Amniotic epithelial cell (primary cell): ENCODE data around the gene PDE8B.

Source experiments
- DNase-seq: peaks from one replicate; pipeline ENCODE4 v3.0.0-alpha.2; 2010; ENCODE audit warnings: low read depth

PDE8B gene

DNA sequence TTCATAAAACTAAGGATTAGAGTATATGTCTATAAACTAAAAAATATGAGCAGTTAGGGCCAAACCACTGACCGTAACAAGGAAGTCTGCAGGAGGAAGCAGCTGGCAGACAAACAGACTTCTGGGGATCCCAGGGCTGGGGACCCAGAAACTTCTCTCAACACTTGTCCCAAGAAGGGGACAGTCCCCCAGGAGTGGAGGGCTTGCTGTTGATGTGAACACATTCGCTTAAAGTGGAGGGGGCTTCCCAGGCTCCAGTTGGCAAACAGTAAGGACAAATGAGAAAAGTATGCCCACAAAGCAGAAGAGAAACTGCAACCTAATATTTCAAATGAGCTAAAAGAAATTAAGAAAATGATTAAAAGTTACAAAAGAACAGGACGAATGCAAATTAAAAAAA, 83.7 kb downstream of the PDE8B start:
- no peak for DNase-seq

DNA sequence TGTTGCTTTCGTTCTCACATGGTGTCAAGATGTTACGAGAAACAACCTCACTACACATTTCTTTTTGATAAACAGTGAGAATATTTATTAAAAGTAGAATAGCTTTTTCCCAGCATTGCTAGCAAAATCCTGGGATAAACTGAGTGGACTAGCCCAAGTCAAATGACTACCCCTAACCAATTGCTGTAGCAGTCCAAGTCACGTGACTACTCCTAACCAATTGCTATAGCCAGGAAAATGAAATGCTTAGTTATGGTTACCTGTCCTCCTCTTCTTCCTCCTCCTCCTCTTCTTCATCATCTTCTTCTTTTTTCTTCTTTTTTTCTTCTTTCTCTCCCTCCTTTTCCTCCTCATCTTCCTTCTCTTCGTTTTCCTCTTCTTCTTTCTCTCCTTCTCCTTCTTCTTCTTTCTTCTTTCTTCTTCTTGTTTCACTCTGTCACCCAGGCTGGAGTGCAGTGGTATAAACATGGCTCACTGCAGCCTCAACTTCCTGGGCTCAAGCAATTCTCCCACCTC, 85.4 kb downstream of the PDE8B start:
- no peak for DNase-seq

DNA sequence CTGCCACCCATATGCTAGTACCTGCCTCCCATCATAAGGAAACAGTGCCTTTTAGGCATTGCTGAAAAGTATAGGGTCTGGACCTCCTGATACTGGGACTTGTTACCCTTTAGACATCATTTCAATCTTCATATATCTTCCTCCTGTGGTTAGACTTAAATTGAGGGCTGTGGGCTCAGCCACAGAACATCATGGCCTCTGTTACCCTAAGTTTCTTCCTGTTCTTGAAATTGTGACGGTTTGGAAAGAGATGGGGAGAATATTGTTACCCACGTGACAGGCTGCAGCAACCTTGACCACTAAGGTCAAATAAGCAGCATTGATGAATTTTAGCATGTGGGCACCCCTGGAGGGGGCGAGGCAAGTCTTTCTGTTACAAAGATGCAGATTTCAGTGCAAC, 87.7 kb downstream of the PDE8B start:
- no peak for DNase-seq

DNA sequence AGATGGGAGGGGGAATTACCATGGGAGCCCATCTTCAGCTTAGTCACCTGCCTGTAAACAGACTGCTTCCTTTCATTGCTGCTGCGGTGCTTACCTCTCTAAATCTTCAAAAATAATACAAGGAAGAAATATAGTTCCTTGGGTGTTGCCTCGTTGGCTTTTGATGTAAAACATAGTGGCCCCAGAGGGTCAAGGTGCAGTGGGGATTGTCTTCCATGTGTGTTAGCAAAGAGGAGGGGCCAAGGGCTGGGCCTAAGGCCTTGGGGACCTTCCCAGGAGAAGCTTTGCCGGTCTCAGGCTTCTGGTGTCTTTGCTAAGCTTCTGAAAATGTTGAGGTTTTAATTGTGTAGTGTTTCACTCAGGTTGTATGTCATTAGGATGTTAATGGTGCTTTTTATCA, 90.0 kb downstream of the PDE8B start:
- no peak for DNase-seq

DNA sequence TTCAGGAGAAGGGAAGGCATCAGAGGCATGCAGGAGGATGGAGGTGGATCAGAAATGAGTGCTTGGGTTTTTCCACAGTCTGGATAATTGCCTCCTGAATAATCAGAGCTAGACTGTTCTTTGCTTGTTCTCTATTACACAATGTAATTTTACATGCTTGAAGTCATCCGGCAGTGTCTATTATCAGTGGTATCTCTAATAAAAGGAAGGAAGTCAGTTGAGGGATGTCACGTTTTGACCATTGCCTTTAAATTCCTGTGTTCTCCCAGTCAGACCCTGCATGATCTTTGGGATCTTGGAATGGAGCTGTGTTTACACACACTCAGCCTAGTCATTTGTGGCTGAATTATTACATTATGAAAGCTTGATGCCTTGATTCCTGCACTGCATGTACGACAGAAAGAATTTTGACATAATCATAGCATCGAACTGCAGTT, 91.0 kb downstream of the PDE8B start:
- peak; percentile 66 for DNase-seq

DNA sequence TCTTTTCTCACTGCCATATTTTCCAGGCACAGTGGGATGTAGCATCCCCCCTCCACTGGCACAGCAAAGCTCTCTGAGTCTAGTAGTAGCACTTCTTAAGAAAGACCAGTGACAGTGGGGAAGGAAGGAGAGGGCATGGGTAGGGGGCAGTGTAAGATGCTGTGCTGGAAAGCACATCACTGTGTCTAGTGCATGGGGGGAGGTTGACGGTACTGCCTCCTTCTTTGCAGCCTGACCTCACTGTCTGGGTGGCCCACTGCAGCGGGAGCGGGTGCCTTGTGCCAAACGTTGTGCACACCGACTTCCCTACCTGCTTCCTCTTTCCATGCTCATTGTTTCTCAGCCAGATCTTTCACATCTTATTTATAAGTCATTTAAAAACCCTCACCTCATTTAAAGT, 91.8 kb downstream of the PDE8B start:
- DNase-seq: no peak

DNA sequence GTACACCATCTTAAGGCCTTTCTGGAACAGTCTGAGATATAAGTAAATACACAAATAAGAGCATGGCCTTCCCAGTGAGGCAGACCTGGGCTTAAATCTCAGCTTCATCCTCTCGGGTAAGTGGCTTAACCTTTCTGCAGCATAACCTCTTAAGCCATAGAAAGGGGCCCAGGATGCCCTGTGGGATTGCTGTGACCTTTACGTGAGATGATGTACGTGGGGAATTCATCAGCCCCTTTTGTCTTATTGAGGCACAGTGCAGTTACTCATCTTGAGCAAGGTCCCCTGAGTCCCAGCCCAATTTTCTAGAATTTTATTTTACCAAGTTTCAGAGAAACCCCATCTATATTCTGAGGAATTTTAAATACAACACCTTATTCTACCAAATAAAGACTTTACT, 92.2 kb downstream of the PDE8B start:
- DNase-seq: no peak

DNA sequence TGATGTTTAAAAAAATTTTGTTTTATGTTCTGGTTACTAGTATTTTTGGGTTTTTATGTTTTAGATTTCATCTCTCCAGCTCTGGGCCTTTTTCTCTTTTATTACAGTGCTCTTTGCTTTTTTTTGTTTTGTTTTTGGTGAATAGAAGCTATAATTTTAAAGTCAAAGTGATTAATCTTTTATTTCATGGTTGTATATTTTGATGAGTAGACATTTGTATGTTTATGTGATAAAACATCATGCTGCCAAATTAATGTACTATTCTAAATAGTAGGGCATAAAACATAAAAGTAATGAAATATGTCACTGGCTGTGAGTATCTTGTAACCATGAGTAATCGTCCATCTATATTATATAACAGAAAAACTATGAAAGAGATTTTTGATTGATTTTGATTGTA, 93.9 kb downstream of the PDE8B start:
- DNase-seq: no peak

DNA sequence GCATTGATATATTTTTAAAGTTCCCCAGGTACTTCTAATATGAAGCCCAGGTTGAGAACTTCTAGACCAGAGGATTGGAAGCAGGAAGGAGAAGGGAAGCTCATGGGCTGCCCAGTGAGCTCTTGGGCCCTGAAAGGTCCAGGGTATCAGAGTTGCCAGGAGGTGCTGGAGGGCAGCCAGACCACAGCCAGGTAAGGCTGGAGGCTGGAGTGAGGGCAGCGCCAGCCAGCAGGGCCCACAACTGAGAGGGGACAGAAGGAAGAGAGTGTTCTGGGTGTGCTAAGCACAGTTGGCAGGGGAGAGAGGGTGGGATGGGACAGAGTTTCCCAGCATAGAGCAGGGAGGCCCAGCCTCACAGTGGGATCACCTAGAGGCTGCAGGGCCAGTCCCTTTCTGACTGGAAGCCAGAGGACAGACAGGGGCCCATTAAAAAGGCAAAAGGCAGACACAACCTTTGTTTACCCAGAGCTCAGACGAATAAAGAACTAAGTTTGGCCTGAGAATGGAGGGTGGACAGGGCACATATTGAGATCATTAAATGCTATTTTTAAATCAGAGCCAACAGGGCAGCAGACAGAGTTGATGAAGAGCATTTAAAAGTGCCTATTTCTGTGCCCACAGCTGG, 94.9 kb downstream of the PDE8B start:
- DNase-seq: no peak

DNA sequence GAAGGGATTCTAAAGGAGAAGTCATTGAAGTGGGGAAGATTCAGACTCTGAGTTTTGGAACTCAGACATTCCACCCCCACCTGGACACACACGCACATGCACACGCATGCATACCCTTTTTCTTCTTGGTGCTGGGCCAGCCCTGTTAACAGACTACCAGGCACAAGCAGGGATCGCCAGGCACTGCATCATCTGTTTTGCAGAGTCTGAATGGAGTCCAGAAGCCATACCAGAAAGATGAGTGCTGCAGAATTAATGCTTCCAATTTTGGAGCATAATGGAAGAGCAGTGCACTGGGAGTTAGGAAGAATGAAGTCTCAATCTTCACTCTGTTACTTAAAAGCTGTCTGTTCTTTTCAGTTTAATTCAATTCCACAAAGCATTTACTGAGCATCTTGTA, 95.5 kb downstream of the PDE8B start:
- DNase-seq: no peak

DNA sequence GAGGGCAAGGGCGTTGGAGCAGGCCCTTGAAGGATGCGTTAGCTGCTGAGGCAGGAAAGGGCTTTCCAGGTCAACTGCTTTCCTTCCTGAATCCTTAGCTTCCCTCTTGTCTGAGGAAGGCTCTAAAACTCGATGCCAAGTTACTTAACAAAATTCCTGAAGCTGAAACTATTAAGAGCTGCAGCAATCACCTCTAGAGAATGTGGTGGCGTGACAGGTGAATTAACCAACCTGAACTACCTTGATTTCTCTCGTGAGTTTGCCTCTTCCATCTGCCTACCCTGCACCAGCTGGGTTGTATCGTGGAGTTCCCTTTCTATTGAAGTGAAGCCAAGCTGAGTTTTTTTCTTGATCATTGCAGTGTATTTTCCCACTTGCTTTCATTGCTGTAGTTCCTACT, 96.1 kb downstream of the PDE8B start:
- DNase-seq: no peak

DNA sequence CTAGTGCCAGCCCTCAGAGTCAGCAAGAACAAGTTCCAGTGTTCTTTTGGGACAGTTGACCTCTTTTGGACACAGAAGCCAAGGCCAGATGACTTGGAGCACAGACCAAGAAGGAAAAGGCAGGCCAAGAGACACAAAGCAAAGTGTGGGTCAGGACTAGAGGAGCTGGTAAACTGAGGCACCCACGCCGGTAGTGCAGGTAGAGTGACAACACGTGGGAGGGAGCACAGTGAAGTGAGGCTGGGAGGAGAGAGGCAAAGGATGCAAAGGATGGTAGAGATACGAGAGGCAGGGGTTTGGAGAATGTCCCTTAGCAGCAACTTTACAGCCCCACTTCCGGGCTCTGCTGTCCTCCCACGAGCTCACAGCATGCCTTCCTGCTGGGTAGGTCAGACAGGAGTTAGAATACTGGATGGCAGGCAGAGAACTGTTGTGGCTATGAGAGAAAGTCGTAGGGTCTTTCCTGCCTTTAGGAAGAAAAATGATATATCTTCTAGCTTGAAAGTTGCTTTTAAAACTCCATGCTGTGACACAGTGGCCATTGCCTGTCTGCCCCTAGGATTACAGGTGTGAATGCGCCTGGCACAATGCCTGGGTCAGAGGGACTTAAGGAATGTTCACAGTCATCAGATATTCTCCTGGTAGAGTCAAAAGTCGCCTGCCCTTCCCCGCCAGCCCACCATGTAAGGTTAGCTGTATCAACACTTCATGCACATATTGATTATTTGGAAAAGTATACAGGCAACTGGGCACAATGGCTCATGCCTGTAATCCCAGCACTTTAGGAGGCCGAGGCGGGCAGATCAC, 97.9 kb downstream of the PDE8B start:
- no peak for DNase-seq

DNA sequence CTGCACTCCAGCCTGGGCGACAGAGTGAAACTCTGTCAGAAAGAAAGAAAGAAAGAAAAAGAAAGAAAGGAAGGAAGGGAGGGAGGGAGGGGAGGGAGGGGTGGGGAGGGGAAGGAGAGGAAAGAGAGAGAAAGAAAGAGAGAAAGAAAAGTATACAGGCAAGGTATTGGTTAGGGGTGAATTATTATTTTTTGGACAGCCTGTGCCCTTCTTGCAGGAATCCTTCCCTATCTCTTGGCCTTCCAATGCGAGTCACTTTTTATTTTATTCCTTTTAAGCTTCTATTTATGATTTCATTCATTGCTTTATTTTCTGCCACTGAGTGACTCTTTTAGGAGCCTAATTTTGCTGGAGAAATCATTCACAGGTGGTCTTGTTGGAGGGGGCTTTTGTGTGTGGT, 98.7 kb downstream of the PDE8B start:
- no peak for DNase-seq

DNA sequence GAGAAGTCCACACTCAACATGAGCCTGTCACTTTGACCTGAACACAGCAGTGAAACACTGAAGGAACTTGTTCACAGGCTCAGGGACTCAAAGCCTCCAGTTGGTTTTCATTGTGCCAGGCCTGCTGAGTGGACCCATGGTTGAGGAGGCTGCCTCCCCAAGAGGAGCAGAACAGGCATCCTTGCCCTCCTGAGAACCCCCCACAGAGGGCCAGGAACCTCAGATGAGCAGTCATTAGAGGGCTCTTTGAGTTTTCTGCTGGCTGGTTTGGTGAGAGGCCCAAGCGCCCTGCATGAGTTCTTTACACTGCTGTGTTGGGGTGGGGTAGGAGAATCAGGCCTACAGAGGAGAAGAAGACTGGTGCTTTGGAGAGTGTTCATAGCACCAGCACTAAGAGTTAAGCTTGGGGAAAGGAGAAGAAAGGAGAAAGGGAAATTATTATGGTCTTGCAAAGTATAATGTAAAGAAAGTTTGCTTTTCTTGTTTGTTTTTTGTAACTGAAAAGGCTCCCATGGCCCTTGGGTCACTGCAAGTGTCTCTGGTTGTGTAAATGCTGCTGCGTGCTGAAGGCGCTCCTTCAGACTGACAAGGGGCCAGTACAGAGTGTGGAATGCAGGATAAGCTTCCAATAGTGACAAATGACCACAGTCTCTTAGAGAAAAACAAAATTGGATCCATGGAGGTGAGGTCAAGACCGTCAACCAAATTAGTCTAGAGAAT, 100.2 kb downstream of the PDE8B start:
- DNase-seq: no peak

DNA sequence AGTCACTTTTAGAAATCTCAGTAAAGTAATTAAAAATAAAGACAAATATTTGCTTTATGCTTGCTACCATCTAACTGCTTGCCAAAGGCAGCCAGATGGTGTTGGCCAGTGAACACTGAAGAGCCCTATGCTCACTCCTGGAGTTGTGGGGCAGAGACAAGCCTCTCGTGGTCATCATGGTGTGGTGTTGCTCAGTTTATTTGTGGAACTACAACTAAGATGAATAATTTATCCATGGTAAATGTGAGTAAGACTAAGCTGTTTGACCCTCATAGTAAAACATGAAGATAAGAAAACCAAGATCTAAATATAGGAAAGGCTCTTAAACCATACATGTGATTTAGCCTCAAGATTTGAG, 100.7 kb downstream of the PDE8B start:
- no peak for DNase-seq

DNA sequence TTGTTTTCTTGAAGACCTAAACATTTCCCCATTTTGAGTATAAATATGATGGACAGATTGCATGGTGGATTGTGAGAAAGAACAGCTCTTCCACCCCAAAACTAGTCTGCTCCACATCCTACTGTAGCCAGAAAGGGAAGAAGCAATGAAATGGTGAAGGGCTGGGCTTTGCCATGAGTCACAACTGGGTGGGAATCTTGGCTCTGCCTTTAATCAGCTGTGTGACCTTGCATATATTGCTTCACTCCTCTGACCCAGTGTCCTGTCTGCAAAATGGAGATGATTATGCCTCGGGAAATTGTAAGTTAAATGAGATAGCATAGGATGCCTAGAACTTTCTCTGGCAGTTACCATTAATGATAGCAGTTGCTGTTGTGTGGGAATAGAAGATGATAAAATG, 101.9 kb downstream of the PDE8B start:
- DNase-seq: peak; percentile 59

DNA sequence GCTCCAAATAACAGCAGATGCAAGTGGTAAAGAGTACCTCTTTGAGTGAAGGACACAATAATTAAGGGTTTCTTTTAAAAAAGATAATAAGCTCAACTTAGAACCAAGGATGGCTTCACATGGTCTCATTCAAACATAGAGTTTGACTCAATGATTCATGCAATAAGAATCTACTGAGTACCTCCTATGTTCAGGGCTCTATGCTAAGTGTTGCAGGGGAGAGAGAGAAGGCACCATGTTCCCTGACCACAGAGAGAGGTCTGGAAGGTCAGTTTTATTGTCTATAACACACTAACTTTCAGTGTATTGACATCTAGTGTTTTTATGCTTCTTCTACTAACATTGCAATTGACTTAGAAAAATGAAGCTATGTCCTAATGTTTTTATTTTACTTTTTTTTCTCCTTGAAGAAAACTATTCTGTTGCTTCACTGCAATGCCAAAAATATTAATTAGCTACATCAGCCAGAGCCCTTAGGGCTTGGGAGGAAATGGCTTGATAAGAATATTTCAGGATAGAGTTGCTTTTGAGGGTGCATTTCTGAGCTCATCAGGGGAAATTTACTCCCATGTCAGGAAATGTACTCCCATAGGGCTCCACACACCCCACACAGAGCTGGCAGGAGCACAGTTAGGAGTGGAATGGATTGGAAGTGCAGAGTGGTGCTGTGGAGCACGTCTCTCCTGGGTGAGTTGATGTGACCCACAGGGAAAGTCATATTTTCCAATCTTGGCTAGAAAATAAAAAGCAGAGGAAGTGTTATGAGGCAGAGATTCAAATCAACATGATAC, 106.6 kb downstream of the PDE8B start:
- DNase-seq: peak; percentile 24

DNA sequence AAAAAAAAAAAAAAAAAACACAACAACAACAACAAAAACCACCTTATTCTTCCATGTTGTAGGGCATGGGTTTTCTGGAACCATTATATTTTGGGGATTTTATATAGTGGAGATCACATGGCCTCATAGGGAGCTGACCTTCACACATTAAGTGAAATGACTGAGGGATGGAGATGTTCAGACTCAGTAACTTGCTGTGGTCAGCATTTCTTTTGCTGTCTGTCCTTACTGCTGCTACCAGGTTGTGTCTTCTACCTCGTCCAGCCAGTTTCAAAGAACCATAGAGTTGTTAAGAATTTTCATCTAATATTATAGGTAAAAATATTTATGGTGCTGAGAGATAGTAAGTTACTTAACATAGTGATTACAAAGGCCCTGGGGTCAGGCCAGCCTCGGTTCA, 107.6 kb downstream of the PDE8B start:
- no peak for DNase-seq

DNA sequence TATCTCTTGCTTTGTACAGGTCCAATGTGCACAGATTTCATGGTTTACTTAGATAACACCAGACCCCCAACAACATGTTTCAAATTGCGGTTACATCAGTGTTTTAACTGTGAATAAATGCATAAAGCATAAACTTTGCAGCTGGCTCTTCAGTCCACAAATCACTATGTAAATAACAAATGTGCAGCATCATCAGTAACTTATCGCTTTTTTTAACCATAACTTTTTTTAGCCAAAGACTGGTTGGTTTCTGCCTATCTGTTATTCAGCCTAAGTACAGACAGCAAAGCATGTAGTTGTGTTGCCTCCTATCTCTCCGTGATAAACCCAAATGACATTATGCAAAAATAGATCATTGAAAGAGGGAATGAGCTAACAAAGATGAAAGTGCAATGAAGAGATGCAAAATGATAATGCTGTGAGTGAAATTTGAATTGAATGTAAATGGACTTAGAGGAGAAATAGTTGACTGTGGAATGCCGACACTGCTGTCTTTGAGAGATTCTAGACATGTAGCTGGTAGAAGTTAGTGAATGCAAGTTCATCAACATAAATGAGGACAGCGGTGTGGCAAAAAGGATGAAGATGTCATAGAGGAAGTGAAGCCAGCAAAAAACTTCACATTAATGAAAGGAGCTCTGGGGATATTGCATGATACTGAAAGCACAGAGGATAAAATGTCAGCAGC, 108.8 kb downstream of the PDE8B start:
- no peak for DNase-seq

DNA sequence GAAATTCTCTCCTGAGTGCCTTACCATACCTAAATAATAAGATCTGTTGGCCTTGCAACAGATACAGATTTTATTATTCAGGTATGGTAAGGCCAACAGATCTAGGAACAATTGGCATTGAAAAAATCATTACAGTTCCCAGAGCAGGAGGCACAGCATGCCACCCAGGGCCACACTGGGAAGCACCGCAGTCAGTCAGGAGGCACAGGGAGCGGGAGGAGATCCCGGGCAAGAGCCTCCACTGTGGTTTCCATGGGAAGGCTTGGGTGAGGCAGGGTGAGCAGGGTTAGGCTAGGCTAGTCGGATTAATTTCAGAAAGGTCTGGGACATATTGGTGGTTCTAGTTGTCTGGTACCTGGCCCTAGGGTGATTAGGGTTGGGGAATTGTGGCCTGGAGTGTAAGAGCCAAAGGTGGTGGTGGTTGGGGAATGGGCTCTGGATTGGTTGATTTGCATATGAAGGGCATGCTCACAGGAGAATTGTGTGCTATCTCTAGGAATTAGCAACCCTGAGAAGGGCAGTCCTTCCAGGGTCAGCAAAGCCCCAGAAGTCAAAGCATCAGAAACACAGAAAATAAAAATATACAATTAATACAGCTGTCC, 111.4 kb downstream of the PDE8B start:
- no peak for DNase-seq

DNA sequence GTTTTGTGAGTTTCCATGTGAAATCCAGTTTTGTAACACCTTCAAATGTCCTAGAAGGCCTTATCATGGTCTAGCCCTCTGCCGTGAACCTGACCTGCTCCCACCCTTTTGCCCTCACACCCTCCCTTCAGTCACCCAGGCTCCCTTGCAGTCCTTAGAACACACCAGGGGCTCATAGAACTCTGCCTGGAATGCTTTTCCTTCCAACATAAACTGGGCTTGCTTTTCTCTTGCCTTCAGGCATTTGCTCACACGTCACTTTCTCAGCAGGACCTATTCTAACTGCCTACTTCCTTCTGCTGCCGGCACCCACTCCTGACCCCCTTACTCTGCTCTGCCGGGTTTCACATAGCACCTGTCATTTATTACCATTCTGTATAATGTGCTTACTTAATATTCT, 111.9 kb downstream of the PDE8B start:
- DNase-seq: no peak
